Measurements from ENCODE around the gene TNFAIP3.

DNA sequence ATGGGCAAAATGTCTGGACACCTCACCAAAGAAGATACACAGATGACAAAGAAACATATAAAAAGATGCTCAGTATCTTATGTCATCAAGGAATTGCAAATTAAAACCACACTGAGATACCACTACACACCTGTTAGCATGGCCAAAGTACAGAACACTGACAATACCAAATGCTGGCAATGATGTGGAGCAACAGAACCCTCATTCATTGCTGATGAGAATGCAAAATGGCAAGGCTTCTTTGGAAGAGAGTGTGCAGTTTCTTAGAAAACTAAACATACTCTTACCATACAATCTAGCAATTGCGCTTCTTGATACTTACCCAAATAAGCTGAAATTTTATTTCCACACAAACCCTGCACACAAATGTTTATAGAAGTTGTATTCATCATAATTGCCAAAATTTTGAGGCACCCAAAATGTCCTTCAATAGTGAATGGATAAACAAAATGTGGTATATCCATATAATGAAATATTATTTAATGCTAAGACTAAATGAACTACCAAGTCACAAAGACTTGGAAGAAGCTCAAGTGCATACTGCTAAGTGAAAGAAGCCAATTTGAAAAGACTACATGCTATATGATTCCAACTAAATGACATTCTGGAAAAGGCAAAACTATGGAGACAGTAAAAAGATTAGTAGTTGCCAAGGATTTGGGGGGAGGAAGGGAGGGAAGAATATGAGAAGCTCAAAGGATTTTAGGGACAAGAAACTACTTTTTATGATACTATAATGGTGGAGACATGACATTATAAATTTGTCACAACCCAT lies 50.7 kb downstream of the TNFAIP3 start:
- TF ChIP-seq CTCF (IDR thresholded peaks at IDR 0.05; ENCODE audit: insufficient read depth, low read length) (no peak), REST (IDR thresholded peaks at IDR 0.05; ENCODE audit: insufficient replicate concordance, low read depth) (no peak)

Data from HL-60 (cell line).